GM12801 (cell line): ENCODE results near the gene CFL2.

ENCODE experiments used
- CTCF ChIP-seq: IDR thresholded peaks from one replicate; pipeline ENCODE4 v1.5.1; 2011; ENCODE audit warnings: control low read depth; ENCODE audit not compliant: insufficient read length; ENCODE audit errors: extremely low read depth

The CFL2 gene

GRCh38 chr14:34714320-34715126 lies at the start of gene CFL2:
Gene CFL2 (minus strand): TSS chr14:34714593. CDS start chr14:34714540, 53 bp downstream.
- TF ChIP-seq CTCF = no peak

- TF ChIP-seq CTCF = no peak
These were observed 40.8 kb upstream of the CFL2 start for GRCh38 chr14:34755215-34755614.

GRCh38 chr14:34754687-34755086 lies 40.3 kb upstream of the CFL2 start:
- no peak for TF ChIP-seq CTCF

GRCh38 chr14:34750670-34751069 lies 36.3 kb upstream of the CFL2 start:
- no peak for TF ChIP-seq CTCF

- TF ChIP-seq CTCF = no peak
These were observed 35.8 kb upstream of the CFL2 start for GRCh38 chr14:34750233-34750632.

GRCh38 chr14:34749408-34749807 lies 35.0 kb upstream of the CFL2 start:
- TF ChIP-seq CTCF = no peak

GRCh38 chr14:34742270-34743115 lies 28.1 kb upstream of the CFL2 start:
- TF ChIP-seq CTCF = no peak
